HEK293 (cell line): ENCODE data around the gene RASSF3.

Source experiments
- CTCF ChIA-PET: fragments of 350-600 bp; formaldehyde crosslinking; extraction: SDS; loops from one replicate; lab custom pipeline; 2021; ENCODE audit warnings: antibody characterized with exemption; lab: Yijun Ruan, JAX
- POLR2A ChIA-PET: fragments of 300-600 bp; formaldehyde crosslinking; extraction: SDS; loops from one replicate; lab custom pipeline; 2020; ENCODE audit warnings: antibody characterized with exemption, inconsistent platforms; lab: Yijun Ruan, JAX
- H3K27ac ChIP-seq: fragments of 200-500 bp; sonication (Bioruptor generic); 2 replicates; pipeline ENCODE4 v1.5.1; 2014; ENCODE audit warnings: low read depth, low read length, control low read depth, inconsistent platforms; ENCODE audit errors: extremely low read depth
- H3K36me3 ChIP-seq, 2 experiments: fragments of 200-500 bp in 1 of 2; sonication (Bioruptor generic) in 1 of 2; 1 replicate in 1 of 2; 2 replicates in 1 of 2; pipeline ENCODE4 v1.5.1; 2014 to 2017; ENCODE audit warnings: inconsistent platforms in 2 of 2, low read length in 2 of 2; ENCODE audit not compliant: control insufficient read depth in 2 of 2, insufficient read depth in 1 of 2
- H3K4me1 ChIP-seq: fragments of 200-500 bp; sonication (Bioruptor generic); 2 replicates; pipeline ENCODE4 v1.5.1; 2014; ENCODE audit warnings: mild to moderate bottlenecking, low read length, inconsistent platforms; ENCODE audit not compliant: control insufficient read depth, insufficient read depth
- H3K4me3 ChIP-seq: 2 replicates; pipeline ENCODE4 v1.5.1; 2011; ENCODE audit warnings: low read depth, mild to moderate bottlenecking, control low read depth, low read length, moderate library complexity
- H3K9me3 ChIP-seq: fragments of 200-500 bp; sonication (Bioruptor generic); 2 replicates; pipeline ENCODE4 v1.5.1; 2014; ENCODE audit warnings: low read depth, low read length, inconsistent platforms; ENCODE audit not compliant: control insufficient read depth, insufficient read depth
- CTCF ChIP-seq: fragments of 450-650 bp; formaldehyde crosslinking; IDR thresholded peaks from 2 replicates; pipeline ENCODE4 v1.5.1; 2016; ENCODE audit warnings: missing biosample characterization, missing genetic modification characterization
- KLF1 ChIP-seq: fragments of 450-650 bp; formaldehyde crosslinking; IDR thresholded peaks from 2 replicates; pipeline ENCODE4 v1.5.1; 2016; ENCODE audit warnings: missing biosample characterization, missing genetic modification characterization
- SP7 ChIP-seq: fragments of 450-650 bp; formaldehyde crosslinking; IDR thresholded peaks from 2 replicates; pipeline ENCODE4 v1.5.1; 2016; ENCODE audit warnings: missing biosample characterization, missing genetic modification characterization
- TRIM28 ChIP-seq: IDR thresholded peaks from 2 replicates; pipeline ENCODE4 v1.6.1; 2011; ENCODE audit warnings: low read length, control low read depth, borderline replicate concordance
- ZNF10 ChIP-seq: fragments of 450-650 bp; formaldehyde crosslinking; IDR thresholded peaks from 2 replicates; pipeline ENCODE4 v1.5.1; 2017; ENCODE audit warnings: missing biosample characterization, missing genetic modification characterization
- ZNF19 ChIP-seq: fragments of 450-650 bp; formaldehyde crosslinking; IDR thresholded peaks from 2 replicates; pipeline ENCODE4; 2016; ENCODE audit warnings: missing biosample characterization, missing genetic modification characterization, low read depth
- ZNF202 ChIP-seq: fragments of 450-650 bp; formaldehyde crosslinking; IDR thresholded peaks from 2 replicates; pipeline ENCODE4 v1.5.1; 2016; ENCODE audit warnings: missing biosample characterization, missing genetic modification characterization, borderline replicate concordance
- ZNF37A ChIP-seq: fragments of 450-650 bp; IDR thresholded peaks from 2 replicates; pipeline ENCODE4 v1.5.1; 2018; ENCODE audit warnings: missing biosample characterization, missing genetic modification characterization
- ZNF501 ChIP-seq: fragments of 450-650 bp; formaldehyde crosslinking; IDR thresholded peaks from 2 replicates; pipeline ENCODE4 v1.5.1; 2016; ENCODE audit warnings: missing biosample characterization, missing genetic modification characterization
- ZNF571 ChIP-seq: fragments of 450-650 bp; formaldehyde crosslinking; IDR thresholded peaks from 2 replicates; pipeline ENCODE4 v1.5.0; 2017; ENCODE audit warnings: missing biosample characterization, missing genetic modification characterization
- ZNF610 ChIP-seq: fragments of 450-650 bp; formaldehyde crosslinking; IDR thresholded peaks from 2 replicates; pipeline ENCODE4 v1.5.1; 2016; ENCODE audit warnings: missing biosample characterization, missing genetic modification characterization, borderline replicate concordance
- ZNF776 ChIP-seq: fragments of 450-650 bp; formaldehyde crosslinking; IDR thresholded peaks from 2 replicates; pipeline ENCODE4 v1.5.0; 2017; ENCODE audit warnings: missing biosample characterization, missing genetic modification characterization, borderline replicate concordance
- ZSCAN4 ChIP-seq: fragments of 450-650 bp; formaldehyde crosslinking; IDR thresholded peaks from 2 replicates; pipeline ENCODE4 v1.5.1; 2017; ENCODE audit warnings: missing biosample characterization, missing genetic modification characterization
- TF ChIP-seq, protein P1 (sequence below): fragments of 450-650 bp; formaldehyde crosslinking; IDR thresholded peaks from 2 replicates; pipeline ENCODE4 v1.5.1; 2017; ENCODE audit warnings: missing biosample characterization, missing genetic modification characterization
- TF ChIP-seq, protein P2 (sequence below): fragments of 450-650 bp; formaldehyde crosslinking; IDR thresholded peaks from 2 replicates; pipeline ENCODE4 v1.5.1; 2016; ENCODE audit warnings: missing biosample characterization, missing genetic modification characterization
- TF ChIP-seq, protein P3 (sequence below): fragments of 450-650 bp; formaldehyde crosslinking; IDR thresholded peaks from 2 replicates; pipeline ENCODE4 v1.5.1; 2017; ENCODE audit warnings: missing biosample characterization, missing genetic modification characterization

RASSF3 gene

DNA sequence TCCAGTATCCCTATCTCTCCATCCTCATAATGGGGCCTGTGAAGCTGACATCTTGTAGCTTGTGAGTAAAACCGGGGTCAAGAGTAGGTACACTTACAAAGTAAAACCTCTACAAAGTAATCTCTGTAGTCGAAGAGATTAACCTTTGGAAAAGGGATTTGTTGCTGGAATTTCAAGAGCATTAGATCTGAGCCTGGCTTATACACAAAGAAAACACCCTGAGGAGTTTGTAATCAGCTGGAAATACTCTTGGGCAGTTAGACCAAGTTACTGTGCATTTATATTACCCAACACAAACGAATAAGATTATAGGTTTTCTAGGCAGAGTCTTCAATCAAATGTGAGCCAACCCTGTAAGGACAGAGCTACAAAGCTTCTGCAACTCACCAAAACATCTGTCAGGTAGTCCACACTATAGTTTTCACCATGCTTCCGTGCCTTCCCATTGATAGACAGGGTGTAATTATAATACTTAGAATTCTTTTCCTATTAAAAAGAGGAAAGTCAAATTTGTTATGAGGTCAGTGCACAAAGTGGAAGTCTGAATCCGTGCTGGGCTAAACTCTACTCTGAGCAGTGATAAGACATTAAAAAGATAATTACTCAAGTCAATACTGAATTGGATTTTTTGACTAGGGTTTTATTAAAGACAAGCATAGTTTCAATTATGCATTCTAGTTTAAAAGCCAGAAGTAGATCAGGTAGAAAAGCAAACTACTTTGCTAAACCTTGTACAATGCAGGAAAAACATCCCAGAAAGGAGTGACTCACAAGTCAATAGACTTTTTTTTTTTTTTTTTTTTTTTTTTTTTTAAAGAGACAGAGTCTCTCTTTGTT lies 134.3 kb downstream of the RASSF3 start:
- no peak for TF ChIP-seq TRIM28
- TF ChIP-seq ZNF501 (tag by site-specific recombination): no peak
- TF ChIP-seq ZNF202 (tag by site-specific recombination): no peak
- TF ChIP-seq, protein P1, sequence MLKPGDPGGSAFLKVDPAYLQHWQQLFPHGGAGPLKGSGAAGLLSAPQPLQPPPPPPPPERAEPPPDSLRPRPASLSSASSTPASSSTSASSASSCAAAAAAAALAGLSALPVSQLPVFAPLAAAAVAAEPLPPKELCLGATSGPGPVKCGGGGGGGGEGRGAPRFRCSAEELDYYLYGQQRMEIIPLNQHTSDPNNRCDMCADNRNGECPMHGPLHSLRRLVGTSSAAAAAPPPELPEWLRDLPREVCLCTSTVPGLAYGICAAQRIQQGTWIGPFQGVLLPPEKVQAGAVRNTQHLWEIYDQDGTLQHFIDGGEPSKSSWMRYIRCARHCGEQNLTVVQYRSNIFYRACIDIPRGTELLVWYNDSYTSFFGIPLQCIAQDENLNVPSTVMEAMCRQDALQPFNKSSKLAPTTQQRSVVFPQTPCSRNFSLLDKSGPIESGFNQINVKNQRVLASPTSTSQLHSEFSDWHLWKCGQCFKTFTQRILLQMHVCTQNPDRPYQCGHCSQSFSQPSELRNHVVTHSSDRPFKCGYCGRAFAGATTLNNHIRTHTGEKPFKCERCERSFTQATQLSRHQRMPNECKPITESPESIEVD: no peak
- TF ChIP-seq CTCF (tag by site-specific recombination): no peak
- TF ChIP-seq, protein P2, sequence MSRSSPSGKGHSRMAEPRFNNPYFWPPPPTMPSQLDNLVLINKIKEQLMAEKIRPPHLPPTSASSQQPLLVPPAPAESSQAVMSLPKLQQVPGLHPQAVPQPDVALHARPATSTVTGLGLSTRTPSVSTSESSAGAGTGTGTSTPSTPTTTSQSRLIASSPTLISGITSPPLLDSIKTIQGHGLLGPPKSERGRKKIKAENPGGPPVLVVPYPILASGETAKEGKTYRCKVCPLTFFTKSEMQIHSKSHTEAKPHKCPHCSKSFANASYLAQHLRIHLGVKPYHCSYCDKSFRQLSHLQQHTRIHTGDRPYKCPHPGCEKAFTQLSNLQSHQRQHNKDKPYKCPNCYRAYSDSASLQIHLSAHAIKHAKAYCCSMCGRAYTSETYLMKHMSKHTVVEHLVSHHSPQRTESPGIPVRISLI (tag by site-specific recombination): 0 out of 2 replicates have a peak, but pooled peaks have one; percentile 49
- peak; percentile 52 for TF ChIP-seq SP7
- TF ChIP-seq KLF1: no peak
- Histone ChIP-seq H3K4me1 (no peaks in the 10 kb centered on the region), H3K36me3 (peaks cover 10 to 78% of the 10 kb centered on the region in 2 experiments), H3K9me3 (no peaks in the 10 kb centered on the region), H3K27ac (no peak overlapping the region), H3K4me3 (no peak overlapping the region)
- ChIA-PET POLR2A (interaction anchor here (0.7 kb wide), 1 partner anchor 49 kb away, joined by 9 read pairs; no protein-coding TSS in a partner anchor), CTCF (interaction anchor here (1.0 to 1.1 kb wide), 2 partner anchors 48 to 57 kb away, joined by 3 read pairs; no protein-coding TSS in a partner anchor)

GRCh38 chr12:64745259-64745807 lies 135.0 kb downstream of the RASSF3 start:
- ChIA-PET POLR2A (interaction anchor here (0.7 kb wide), 1 partner anchor 48 kb away, joined by 9 read pairs; no protein-coding TSS in a partner anchor), CTCF (interaction anchor here (0.6 to 1.0 kb wide), 2 partner anchors 57 to 184 kb away, joined by 3 read pairs; no protein-coding TSS in a partner anchor)
- H3K4me1 ChIP-seq: no peaks in the 10 kb centered on the region
- TF ChIP-seq, protein P3, sequence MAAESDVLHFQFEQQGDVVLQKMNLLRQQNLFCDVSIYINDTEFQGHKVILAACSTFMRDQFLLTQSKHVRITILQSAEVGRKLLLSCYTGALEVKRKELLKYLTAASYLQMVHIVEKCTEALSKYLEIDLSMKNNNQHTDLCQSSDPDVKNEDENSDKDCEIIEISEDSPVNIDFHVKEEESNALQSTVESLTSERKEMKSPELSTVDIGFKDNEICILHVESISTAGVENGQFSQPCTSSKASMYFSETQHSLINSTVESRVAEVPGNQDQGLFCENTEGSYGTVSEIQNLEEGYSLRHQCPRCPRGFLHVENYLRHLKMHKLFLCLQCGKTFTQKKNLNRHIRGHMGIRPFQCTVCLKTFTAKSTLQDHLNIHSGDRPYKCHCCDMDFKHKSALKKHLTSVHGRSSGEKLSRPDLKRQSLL (tag by site-specific recombination): no peak
- TF ChIP-seq ZNF571 (tag by site-specific recombination): no peak
- TF ChIP-seq ZNF19: no peak
- no peak for TF ChIP-seq ZNF37A (tag by site-specific recombination)
- no peak for TF ChIP-seq ZNF610 (tag by site-specific recombination)
- TF ChIP-seq ZNF10 (tag by site-specific recombination): no peak
- no peak for TF ChIP-seq ZNF776 (tag by site-specific recombination)
- TF ChIP-seq ZSCAN4: no peak
- no peaks in the 10 kb centered on the region for H3K9me3 ChIP-seq
- no peak overlapping the region for H3K27ac ChIP-seq
- no peak overlapping the region for H3K4me3 ChIP-seq
- H3K36me3 ChIP-seq: peaks cover 16 to 77% of the 10 kb centered on the region in 2 experiments
